CMK (cell line): ENCODE measurements around the gene XRCC5.
"Not testable (repeated sequence)": the region's sequence is repeated elsewhere in the genome, so short reads cannot be mapped to it uniquely, and the experiment has no call there.

Experiments used
- DNase-seq: peaks from one replicate; pipeline ENCODE4 v3.0.0-alpha.2; 2010; ENCODE audit warnings: low read depth

XRCC5 gene

DNA sequence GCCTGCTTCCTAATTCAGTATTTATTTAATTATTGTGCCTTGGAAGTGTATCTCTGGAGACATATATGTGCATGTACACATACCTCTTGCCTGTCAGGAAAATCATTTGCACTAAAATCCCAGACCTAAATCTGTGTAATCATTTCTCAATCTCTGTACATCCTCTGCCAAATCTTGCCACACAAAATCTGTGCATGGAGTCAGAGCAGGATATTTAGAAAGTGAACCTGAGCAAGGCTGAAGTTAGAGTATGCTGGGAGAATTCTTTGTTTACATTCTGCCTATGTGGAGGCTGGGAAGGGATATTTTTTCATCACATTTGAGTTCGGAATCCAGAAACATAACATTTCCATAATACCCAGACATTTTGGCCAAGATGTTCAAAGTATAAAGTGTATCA is 9.3 kb downstream of the XRCC5 start:
- DNase-seq, result no peak

DNA sequence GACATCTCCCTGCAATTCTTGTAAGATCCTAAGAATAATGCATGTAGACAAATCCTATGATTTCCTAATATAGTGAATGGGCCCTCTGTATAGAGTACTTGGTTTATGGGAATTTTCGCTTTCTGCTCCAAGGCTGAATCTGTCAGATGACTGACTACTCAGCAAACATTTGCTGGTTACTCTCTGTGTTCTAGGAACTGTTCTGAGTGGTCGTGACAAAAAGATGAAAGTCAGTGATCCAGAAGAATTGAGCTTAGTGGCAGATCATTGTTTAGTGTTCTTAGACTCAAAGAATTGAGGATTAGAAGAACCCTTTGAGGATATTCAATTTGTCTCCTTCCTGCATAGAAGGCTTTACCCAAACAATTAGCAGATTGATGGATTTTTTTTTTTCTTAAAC is 10.0 kb downstream of the XRCC5 start:
- no peak for DNase-seq

DNA sequence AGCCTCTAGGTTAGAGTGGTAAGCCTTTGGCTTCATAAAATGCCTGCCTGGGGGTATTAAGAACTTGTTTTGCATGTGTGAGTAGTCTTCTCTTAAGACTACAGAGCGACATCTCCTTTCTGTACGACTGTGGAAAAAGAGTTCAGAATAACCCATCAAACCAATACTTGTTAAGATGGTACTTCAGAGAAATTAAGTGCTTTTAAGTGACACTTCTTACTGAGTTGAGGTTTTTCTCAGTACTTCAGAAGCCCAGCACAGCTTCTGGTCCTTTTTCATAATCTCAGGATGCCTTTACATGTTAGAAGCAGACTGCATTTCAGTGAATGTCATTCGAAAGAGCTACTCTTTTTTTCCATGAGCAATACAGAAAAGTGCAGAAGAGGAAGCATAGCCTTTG is 10.8 kb downstream of the XRCC5 start:
- no peak for DNase-seq

DNA sequence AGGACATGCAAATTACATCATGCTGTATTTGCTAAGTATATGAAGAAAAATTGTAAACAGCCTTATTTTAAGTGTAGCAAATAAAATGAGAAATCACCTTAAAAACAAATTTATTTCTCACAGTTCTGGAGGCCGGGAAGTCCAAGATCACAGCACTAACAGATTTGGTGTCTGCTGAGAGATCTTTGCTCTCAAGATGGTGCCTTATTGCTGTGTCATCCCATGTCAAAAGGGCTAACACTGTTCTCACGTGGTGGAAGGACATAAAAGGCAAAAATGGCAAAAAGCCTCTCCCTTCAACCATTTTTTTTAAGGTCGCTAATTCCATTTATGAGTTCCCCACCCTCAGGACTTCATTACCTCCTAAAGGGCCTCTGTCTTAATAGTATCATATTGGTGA is 12.1 kb downstream of the XRCC5 start:
- DNase-seq, result no peak

DNA sequence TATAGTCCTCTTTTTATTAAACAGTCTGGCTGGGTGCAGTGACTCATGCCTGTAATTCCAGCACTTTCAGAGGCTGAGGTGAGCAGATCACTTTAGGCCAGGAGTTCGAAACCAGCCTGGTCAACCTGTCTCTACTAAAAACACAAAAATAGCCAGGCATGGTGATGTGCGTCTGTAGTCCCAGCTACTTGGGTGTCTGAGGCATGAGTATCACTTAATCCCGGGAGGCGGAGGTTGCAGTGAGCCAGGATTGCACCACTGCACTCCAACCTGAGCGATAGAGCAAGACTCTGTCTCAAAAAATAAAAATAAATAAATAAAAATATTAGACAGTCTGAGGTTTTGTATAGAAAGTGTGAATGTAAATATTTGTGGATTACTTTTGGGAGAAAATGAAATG is 17.8 kb downstream of the XRCC5 start:
- no peak for DNase-seq

DNA sequence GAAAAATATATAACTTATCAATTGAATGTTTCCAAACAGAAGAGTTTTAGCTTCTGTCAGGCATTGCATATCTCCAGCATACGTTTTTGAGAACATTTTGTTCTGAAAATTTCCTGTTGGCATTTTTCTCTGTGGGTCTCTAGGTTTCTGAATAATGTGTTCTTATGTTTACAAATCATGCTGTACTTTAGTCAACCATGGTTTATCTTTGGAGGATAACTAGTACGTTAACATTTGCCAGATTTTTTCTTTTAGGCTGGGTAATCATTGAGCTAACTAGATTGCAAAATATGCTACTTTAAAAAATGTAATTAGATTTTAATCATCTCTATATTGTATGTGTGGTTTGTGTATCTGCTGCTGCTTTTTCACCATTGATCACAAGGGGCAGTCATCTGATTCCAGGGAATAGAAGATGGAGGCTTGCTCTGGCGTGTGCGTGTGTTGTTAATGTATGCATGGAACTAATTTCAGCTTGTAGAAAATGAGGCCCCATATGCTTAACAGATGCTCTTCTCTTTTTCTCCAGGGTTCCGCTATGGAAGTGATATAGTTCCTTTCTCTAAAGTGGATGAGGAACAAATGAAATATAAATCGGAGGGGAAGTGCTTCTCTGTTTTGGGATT is 21.3 kb downstream of the XRCC5 start:
- no peak for DNase-seq

DNA sequence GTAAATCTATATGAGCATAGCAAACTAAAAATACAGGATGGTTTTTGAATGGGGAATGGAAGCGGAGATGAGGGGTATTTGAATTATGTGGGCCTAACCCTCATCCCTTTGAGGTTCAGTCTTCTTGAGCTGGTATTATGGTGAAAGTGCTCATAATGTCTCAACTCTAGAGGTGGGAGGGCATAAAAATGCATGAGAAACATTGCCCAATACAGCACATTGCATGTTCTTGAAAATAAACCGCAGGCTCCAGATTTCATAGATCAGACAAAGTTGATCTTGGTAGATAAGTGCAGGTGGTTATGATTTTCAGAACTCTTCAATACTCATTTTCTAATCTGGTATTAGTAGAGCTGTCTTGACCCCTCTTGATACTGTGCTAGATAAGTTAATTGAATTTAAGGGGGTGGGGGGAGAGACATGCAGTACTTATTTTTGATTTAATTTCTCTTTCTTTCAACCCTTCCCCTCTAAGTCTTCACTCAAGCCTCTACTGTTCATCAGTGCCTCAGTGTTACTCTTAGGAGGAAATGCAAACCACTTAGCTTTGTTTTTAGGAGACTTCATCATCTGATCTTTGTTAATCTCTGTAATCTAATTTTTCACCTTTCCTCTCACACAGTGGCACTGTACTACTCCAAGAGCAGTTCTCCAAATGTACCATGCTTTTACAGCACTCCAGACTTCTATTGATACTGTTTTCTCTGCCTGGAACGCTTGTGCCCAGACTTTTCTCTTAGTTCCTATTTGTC is 22.2 kb downstream of the XRCC5 start:
- DNase-seq, result no peak

DNA sequence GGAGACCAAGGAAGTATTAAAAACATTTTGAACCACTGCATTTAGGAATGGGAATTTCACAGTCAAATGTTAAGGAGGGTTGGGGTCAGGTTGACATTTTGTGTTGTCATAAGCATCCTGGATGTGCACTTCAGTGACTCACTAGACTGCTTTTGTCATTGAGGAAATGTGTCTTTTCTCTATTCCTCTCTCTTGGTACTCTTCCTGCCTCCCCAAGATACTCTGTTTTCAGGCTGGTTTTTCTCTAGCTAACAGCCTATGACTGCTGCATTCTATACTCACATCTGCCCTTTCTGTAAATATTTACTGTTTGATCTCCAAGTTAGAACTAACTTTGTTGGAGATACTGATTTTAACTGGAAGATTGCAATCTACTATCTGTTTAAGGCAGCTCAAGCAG is 23.4 kb downstream of the XRCC5 start:
- no peak for DNase-seq

DNA sequence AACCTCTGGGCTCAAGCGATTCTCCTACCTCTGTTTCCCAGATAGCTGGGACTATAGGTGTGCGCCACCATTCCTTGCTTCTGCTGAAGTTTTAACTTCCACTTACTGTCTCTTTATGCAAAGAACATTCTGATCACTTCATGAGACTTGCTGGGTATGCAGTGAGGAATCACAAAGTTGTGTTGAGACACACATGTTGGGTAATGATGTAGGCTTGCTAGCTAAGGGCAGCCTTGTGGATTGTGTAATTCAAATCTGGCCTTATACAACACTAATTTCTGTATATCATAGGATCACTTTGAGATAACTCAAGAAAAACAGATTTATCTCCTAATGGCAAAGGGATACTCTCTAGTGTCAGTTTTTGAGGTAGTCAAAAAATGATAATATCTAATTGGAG is 24.2 kb downstream of the XRCC5 start:
- DNase-seq, result no peak

DNA sequence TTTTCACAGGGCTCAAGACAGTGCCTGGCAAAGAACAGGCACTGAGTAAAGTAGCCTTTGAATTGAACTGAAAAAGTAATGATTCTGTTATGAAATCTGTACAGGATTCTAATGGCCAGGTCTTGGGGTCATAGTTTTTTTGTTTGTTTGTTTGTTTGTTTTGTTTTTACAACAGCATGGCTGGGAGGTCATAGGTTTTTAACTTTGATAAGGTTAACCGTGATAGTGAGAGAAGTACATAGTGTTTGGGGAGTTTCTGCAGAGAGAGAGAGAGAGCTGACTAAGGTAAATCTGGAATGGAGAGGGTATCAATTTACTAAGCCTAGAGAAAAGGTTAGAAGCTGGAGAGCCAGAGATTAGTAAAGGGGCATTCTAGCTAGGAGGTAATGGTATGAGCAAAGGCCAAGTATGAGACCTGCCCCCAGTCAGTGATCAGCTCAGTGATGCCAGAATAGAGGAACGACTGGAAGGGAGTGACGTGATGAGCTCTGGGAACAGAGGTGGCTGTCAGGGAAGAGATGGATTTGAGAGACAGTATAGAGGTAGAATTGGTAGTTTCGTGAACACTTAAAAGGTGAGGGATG is 25.9 kb downstream of the XRCC5 start:
- DNase-seq, result no peak

DNA sequence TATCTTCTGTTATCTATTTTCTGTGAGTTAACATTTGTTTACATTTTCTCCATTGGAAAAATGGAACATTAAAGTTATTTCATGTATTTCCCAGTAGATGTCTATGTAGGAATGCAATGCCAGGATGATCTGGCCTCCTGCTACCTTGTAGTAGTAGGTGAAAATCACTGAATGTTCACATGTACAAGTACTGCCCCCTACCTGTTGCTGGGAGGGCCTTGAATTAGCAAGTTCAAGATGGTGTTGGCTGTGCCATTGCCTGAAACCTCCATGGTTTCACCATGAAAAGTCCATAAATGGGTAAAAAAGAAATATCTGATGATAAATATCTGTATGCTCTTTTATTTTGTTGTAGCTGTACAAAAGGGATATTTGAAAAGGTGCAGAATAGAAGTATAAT is 30.7 kb downstream of the XRCC5 start:
- DNase-seq, result no peak

DNA sequence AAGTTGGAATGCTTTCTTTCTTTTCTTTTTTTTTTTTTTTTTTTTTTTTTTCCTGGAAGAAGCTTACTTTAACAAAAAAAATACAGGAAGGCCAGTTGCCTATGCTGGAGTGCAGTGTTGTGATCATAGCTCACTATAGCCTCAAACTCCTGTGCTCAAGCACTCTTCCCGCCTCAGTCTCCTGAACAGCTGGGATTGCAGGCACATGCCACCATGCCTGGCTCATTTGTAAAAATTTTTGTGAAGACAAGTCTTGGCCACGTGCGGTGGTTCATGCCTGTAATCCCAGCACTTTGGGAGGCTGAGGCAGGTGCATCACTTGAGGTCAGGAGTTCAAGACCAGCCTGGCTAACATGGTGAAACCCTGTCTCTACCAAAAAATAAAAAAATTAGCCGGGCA is 32.4 kb downstream of the XRCC5 start:
- DNase-seq, result not testable (repeated sequence)

DNA sequence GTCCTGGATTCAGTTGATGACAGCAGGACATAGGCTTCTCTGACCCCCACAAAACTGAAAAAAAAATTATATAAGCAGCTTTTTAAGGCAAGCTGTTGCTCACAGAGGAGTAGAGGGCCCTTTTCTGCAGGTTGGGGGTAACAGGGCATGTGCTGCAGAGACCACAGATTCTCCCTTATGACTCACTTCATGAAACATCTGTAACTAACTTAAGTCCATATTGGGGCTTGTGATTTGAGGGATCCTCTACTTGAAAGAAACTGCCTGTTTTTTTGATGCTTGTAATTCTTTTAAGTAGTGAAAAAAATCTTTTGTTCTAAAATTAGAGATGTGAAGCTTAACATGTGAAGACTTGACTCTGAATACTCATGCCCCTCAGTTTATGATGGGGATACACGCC is 33.4 kb downstream of the XRCC5 start:
- no peak for DNase-seq

DNA sequence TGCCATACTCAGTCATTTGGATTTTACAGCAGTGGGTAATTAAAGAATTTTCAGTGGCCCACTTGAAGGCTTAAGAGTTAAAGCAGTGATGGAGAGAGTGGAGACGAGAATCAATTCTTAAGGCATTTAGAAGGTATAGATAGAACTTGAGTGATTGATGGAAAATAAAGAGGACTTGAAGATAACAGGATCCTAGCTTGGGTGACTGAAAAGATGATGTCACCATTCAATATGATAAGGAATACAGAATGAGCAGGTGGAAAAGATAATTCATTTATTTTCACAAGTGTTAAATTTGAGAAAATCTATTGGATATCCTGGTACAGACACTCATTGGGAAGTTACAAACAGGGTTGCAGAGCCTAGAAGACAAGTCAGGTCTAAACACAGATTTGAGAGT is 35.2 kb downstream of the XRCC5 start:
- no peak for DNase-seq

DNA sequence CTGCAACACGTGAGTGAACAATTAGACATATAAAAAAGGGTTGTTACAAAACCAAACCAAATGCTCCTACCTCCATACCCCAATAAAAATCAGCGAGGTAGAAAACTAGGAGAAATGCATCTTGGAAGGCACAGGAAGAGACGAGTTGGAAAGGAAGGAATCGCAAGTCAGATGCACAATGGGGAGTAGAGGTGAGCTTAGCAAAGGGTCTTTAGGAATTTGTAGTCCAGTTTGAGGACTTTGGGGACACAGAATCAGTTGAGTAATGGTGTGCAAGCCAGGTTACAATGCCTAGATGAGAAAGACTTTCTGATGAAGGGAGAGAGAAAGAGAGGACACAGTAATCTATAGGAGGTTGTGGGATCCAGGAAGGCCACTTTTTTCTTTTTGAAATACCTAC is 35.7 kb downstream of the XRCC5 start:
- DNase-seq, result no peak

DNA sequence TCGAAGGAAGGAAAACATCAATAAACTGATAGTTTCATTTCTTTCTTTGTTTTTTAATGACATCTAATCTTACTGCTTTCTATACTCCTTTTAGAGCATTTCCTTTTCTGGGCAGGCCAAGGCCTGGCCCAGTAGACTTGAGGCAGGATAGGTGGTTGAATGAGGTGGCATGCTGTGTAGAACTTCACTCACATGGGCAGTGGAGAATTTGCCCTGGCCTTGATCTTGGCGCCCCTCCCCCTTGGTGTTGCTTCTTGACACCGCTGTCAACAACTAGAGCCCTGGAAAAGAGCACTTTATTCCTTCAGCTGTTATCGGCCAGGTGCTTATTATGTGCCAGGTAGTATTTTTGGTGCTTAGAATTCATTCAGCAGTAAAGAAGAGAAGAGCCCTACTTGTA is 37.4 kb downstream of the XRCC5 start:
- no peak for DNase-seq

DNA sequence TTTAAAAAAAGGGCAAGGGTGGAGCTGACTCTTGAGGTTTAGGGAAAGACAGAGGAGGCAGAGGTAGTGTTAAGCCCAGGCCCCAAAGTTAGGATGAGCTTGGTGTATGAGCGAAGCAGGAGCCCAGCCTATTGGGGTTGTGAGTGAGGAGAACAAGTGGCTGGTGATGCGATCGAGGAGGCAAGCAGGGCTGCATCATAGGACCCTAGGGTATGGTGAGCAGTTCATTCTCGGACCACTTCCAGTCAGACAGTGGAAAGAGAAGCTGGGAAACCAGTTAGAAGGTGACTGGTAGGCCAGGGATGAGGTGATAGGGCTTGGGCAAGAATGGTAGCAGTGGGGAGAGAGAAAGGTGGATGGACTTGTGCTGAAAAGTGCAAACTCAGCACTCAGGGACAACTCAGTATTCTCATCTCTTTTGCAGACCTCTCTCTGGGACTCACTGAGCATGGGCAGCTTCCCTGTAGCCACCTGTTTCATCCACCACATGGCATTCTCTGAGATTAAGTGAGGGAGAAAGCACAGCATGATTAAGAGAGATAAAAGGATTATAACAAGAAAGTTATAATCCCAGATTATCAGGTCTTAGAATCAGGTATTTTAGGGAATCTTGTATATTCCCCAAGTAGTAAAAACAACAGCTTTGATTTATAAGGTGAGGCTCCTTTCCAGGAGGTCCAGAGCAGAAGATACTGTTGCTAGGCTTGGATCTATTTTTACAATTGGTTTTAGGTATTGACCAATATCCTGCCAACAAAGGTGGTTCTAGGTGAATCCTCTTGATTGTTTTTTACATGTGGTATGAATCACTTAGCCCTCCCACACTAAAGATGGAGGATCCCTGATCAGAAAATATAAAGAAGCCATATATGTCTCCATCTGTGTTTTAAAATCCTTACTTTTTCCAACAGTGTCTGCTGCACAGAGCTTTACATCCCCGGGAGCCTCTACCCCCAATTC is 38.3 kb downstream of the XRCC5 start:
- DNase-seq, result no peak

DNA sequence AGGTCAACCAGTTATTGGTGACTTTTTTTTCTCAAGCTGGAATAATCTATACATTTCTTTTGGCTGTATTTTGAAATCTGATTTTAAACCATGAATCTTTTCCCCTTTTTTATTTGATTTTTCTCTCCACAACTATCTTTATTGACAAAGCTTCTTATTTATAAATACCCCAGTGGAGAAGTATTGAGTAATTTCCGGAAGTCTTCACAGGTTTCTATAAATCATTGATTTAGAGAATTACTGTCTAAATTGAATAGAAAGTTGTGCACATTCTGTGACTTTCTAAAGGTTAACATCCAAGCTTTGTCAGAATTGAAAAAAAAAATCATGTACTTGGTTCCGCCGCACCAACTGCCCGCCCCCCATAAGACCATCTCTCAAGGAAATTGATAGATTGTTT is 39.8 kb downstream of the XRCC5 start:
- DNase-seq, result no peak

DNA sequence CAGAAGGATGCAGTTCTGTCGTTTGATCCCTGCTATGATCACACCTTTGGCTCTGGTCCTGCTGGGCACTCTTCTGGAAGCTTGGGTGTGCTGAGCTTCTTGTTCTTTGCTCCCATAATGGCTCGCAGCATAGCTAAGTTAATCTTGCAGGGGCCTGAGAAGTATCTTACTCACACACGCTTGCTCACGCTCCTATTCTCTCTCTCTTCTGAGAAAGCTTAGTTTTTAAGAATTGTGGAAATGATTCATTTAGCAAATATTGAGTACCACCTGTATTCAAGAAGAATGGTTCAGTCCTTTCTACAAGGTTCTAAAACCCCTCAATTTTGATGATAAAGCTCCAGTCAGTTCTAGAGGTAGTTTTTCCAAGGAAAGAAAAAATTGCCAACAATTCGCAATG is 40.6 kb downstream of the XRCC5 start:
- DNase-seq, result no peak

DNA sequence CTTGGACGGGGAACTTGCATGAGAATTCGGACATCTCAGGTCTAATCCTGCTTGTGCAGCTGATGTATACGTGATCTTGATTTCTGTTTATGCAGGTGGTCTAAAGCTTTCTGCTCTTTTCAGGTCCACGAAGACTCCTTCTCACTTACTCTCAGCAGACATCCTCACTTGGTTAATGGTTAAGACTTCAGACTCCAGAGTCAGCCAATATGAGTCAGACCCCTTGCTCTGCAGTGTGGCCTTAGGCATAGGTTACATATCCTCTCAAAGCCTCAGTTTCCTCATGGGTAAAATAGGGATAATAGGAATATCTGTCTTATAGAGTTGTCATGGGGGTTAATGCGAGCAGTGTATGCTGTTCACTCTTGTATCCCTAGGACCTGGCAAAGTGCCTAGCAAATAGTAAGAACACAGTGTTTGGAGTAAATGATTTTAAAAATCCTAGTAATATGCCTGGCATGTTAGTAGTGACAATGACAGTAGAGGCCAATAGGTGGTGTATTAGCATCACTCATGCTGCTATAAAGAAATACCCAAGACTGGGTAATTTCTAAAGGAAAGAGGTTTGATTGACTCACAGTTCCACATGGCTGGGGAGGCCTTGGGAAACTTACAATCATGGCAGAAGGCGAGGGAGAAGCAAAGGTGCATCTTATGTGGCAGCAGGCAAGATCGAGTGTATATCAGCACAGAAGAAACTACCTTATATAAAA is 42.3 kb downstream of the XRCC5 start:
- no peak for DNase-seq

DNA sequence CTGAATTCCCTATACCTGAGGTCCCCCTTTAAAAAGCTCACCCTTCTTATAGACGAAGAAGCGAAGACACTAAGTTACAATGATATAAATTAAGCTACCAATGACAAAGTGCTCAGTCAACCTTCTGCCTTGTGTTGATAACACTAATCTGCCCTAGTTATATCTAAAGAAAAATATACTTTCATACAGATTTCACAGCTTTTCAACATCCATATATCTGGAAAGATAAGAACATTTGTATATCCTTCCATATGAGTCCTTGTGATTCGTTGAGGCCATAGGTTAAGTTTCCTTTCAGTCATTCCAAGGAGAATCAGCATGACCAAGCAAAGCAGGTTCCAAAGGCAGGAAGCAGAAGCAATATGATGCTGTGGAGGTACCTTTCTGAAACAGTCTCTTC is 46.8 kb downstream of the XRCC5 start:
- DNase-seq, result no peak

DNA sequence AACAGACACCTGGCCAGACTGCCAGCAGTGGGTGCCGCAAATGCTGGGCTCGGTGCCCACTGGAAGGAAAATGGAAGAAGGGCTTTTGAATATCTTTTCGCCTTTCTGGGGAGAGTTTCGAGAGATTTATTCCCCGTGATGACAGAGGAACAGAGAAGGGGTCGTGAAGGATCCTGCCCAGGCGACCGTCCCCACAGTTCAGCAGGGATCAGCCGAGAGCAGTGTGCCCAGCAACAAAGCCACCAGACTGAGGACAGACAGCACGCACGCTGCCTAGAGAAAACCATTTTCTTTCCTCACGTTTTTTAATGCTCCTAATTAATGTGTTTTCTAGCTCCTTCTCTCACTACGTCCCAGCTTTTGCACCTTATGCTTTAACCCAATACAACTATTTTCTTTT is 47.7 kb downstream of the XRCC5 start:
- no peak for DNase-seq
